Keratinocyte (primary cell): ENCODE results near the gene EGFLAM. TPM values are rescaled to one million over a fixed set of nuclear protein-coding genes. Genes with fewer than 3 reads are reported as not detected.

Experiments
- DNase-seq: peaks from one replicate; pipeline ENCODE4 v3.0.0-alpha.2; 2011; ENCODE audit warnings: low read depth, missing footprints, low spot score
- FAIRE-seq: peaks from 2 replicates; lab custom pipeline; 2011; peaks lifted over from hg19 to GRCh38; lab: Jason Lieb, UNC
- H2AFZ ChIP-seq: 2 replicates; pipeline ENCODE4 v1.6.0; 2012; ENCODE audit warnings: low read length, control low read depth, inconsistent platforms; ENCODE audit not compliant: control insufficient read depth
- H3K27ac ChIP-seq: 2 replicates; pipeline ENCODE4 v1.5.1; 2011; ENCODE audit warnings: low read length; ENCODE audit not compliant: control insufficient read depth, insufficient read depth
- H3K27me3 ChIP-seq: 3 replicates; pipeline ENCODE4 v1.6.0; 2011; ENCODE audit warnings: low read length; ENCODE audit not compliant: control insufficient read depth, insufficient read depth; ENCODE audit errors: extremely low read depth
- H3K36me3 ChIP-seq, 2 experiments: 2 replicates in 1 of 2; 3 replicates in 1 of 2; pipeline ENCODE4 v1.5.1; 2011; ENCODE audit warnings: low read length in 2 of 2, mild to moderate bottlenecking in 1 of 2; ENCODE audit not compliant: control insufficient read depth in 2 of 2, insufficient read depth in 2 of 2; ENCODE audit errors: extremely low read depth in 1 of 2
- H3K4me1 ChIP-seq: 3 replicates; pipeline ENCODE4 v1.5.1; 2011; ENCODE audit warnings: low read length; ENCODE audit not compliant: control insufficient read depth, insufficient read depth; ENCODE audit errors: extremely low read depth
- H3K4me2 ChIP-seq: 3 replicates; pipeline ENCODE4 v1.6.0; 2011; ENCODE audit warnings: low read depth, low read length; ENCODE audit not compliant: control insufficient read depth, insufficient read depth; ENCODE audit errors: extremely low read depth
- H3K4me3 ChIP-seq, 3 experiments: fragments of 200-600 bp in 1 of 3; sonication (generic) in 1 of 3; 2 replicates in 2 of 3; 3 replicates in 1 of 3; pipeline ENCODE4 v1.5.1; 2011 to 2016; ENCODE audit warnings: low read length in 3 of 3, mild to moderate bottlenecking in 3 of 3, control low read depth in 2 of 3, inconsistent platforms in 1 of 3, low read depth in 1 of 3, mixed read lengths in 1 of 3, mixed run types in 1 of 3, moderate library complexity in 1 of 3; ENCODE audit not compliant: control insufficient read depth in 2 of 3, insufficient read depth in 2 of 3; ENCODE audit errors: extremely low read depth in 1 of 3
- H3K79me2 ChIP-seq: 2 replicates; pipeline ENCODE4 v1.6.0; 2012; ENCODE audit warnings: low read length; ENCODE audit not compliant: control insufficient read depth, insufficient read depth
- H3K9ac ChIP-seq: 3 replicates; pipeline ENCODE4 v1.6.0; 2011; ENCODE audit warnings: low read length; ENCODE audit not compliant: control insufficient read depth, insufficient read depth; ENCODE audit errors: extremely low read depth
- H3K9me1 ChIP-seq: 3 replicates; pipeline ENCODE4 v1.6.0; 2011; ENCODE audit warnings: low read length; ENCODE audit not compliant: control insufficient read depth, insufficient read depth; ENCODE audit errors: extremely low read depth
- H3K9me3 ChIP-seq: 2 replicates; pipeline ENCODE4 v1.5.1; 2012; ENCODE audit warnings: low read depth, low read length; ENCODE audit not compliant: control insufficient read depth
- H4K20me1 ChIP-seq: 3 replicates; pipeline ENCODE4 v1.6.0; 2011; ENCODE audit warnings: low read length; ENCODE audit not compliant: control insufficient read depth, insufficient read depth; ENCODE audit errors: extremely low read depth
- EZH2 ChIP-seq: IDR thresholded peaks from one replicate; pipeline ENCODE4 v1.6.1; 2012; ENCODE audit warnings: inconsistent platforms, mild to moderate bottlenecking, low read length, moderate library complexity
- dilution Hi-C: fragments of 300-500 bp; cut with MboI; formaldehyde crosslinking; loops from one replicate; pipeline ENCODE4 v1.7.0; 2020; ENCODE audit warnings: low sequenced_read_pairs; ENCODE audit not compliant: extremely low pct_ligation_motif_present
- polyA plus RNA-seq, 5 experiments: library from polyadenylated mRNA; depleted of rRNA in 3 of 5; stranded (reverse) in 3 of 5; stranded (forward) in 1 of 5; unstranded in 1 of 5; fragments of >200 nt; gene quantifications; 1 replicate in 1 of 5; 2 replicates in 3 of 5; 3 replicates in 1 of 5; pipeline versions ENCODE4 v1.2.1 to v1.2.3, GENCODE V29; 2011 to 2012; ENCODE audit warnings: missing spikeins in 2 of 5, low read depth in 1 of 5, low replicate concordance in 1 of 5
- TF ChIP-seq, protein P1 (sequence below), 3 experiments: IDR thresholded peaks in 1 of 3; conservative IDR thresholded peaks in 1 of 3; optimal IDR thresholded peaks in 1 of 3; 2 replicates in 2 of 3; 3 replicates in 1 of 3; pipeline versions ENCODE3 to v1.5.1; 2011; ENCODE audit warnings: low read length in 3 of 3, mild to moderate bottlenecking in 3 of 3, moderate library complexity in 2 of 3, control low read depth in 1 of 3, inconsistent platforms in 1 of 3; ENCODE audit not compliant: insufficient read depth in 2 of 3; ENCODE audit errors: extremely low read depth in 1 of 3

EGFLAM gene
- polyA plus RNA-seq, 1 donor (not counting 4 experiments of a cell fraction or from before 2014, with no cell fraction given) = not detected

DNA sequence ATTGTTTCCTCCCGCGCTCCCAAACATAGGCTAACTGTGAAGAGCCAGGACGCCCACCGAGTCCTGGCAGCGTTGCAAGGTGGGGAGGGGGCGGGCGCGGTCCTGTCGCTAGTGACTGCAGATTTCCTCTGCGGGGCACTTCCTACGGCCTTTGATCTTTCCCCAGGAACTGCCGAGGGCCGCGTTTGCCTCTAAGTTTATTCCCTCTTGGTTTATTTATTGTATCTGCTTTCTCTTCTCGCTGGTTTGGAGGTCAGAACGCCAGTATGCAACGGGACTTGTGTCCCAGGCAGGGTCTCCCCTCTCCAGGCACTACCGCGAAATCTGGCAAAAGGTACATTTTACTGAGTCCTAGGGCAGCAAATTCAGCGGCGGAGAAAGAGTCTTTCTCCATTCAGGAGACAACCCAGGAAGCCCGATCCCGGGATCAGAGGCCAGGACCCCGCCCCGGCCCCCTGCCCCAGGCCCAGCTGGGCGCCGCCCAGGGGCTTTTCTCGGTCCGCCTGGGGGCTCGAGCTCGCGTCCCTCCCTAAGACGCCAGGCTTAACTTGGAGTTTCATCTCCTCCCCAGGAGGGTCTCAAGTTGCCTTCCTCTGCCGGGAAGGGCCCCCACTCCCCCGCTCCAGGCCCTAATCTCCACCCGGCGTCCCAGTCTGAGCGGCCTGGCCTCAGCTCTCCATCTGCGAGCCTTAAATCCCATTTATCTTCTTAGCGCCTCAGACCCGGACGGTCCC is 884 bp upstream of the EGFLAM start:
- no peak overlapping the region for H3K4me2 ChIP-seq
- H3K79me2 ChIP-seq = no peaks in the 10 kb centered on the region
- DNase-seq (no peak), FAIRE-seq (no peak)
- H3K27me3 ChIP-seq = peaks cover 55% of the 10 kb centered on the region
- no peak overlapping the region for H3K27ac ChIP-seq
- dilution Hi-C loops = no loop called here
- no peaks in the 10 kb centered on the region for H4K20me1 ChIP-seq
- no peaks in the 10 kb centered on the region for H3K36me3 ChIP-seq
- TF ChIP-seq EZH2 = peak; percentile 49
- TF ChIP-seq, protein P1, sequence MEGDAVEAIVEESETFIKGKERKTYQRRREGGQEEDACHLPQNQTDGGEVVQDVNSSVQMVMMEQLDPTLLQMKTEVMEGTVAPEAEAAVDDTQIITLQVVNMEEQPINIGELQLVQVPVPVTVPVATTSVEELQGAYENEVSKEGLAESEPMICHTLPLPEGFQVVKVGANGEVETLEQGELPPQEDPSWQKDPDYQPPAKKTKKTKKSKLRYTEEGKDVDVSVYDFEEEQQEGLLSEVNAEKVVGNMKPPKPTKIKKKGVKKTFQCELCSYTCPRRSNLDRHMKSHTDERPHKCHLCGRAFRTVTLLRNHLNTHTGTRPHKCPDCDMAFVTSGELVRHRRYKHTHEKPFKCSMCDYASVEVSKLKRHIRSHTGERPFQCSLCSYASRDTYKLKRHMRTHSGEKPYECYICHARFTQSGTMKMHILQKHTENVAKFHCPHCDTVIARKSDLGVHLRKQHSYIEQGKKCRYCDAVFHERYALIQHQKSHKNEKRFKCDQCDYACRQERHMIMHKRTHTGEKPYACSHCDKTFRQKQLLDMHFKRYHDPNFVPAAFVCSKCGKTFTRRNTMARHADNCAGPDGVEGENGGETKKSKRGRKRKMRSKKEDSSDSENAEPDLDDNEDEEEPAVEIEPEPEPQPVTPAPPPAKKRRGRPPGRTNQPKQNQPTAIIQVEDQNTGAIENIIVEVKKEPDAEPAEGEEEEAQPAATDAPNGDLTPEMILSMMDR (optimal IDR thresholded peaks at IDR 0.05 in 1 of 3, IDR thresholded peaks at IDR 0.05 in 1 of 3, conservative IDR thresholded peaks at IDR 0.05 in 1 of 3; ENCODE audit: extremely low read depth in 1 of 3, insufficient read depth in 2 of 3, low read length in 3 of 3) = no peak
- no peaks in the 10 kb centered on the region for H3K4me1 ChIP-seq
- no peak overlapping the region for H3K4me3 ChIP-seq
- H3K9me3 ChIP-seq = no peaks in the 10 kb centered on the region
- no peak overlapping the region for H3K9ac ChIP-seq
- H2AFZ ChIP-seq = no peak overlapping the region
- no peaks in the 10 kb centered on the region for H3K9me1 ChIP-seq

DNA sequence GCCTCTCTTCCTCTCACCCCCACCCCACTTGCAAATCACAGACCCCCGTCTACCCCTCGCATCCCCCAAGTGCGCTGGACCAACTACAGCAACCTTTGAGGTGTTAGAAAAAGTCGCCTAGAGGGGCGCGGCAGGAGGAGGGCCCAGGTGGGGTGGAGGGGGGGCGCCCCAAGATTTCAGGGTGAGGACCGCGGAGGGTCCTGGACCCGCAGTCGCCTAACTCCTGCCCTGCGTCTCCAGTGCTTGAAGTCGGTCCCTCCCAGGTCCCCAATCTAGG is 379 bp upstream of the EGFLAM start:
- Histone ChIP-seq H3K79me2 (no peaks in the 10 kb centered on the region), H3K9me1 (no peaks in the 10 kb centered on the region), H4K20me1 (no peaks in the 10 kb centered on the region), H3K9ac (no peak overlapping the region), H3K27ac (no peak overlapping the region), H2AFZ (no peak overlapping the region), H3K4me2 (peak overlapping the region; percentile 65), H3K9me3 (no peaks in the 10 kb centered on the region), H3K36me3 (no peaks in the 10 kb centered on the region), H3K4me3 (no peak overlapping the region), H3K4me1 (no peaks in the 10 kb centered on the region), H3K27me3 (peaks cover 55% of the 10 kb centered on the region)
- dilution Hi-C loops = no loop called here
- no peak for TF ChIP-seq EZH2
- TF ChIP-seq, protein P1 (optimal IDR thresholded peaks at IDR 0.05 in 1 of 3, IDR thresholded peaks at IDR 0.05 in 1 of 3, conservative IDR thresholded peaks at IDR 0.05 in 1 of 3; ENCODE audit: extremely low read depth in 1 of 3, insufficient read depth in 2 of 3, low read length in 3 of 3) = no peak
- no peak for DNase-seq
- no peak for FAIRE-seq
